ENCODE data around the gene NUPR2. TPM values are rescaled to one million over a fixed set of nuclear protein-coding genes. Genes with fewer than 3 reads are reported as not detected.
"Not testable (repeated sequence)": the region's sequence is repeated elsewhere in the genome, so short reads cannot be mapped to it uniquely, and the experiment has no call there.

NUPR2 gene
- total RNA-seq, 1 experiment from 2014 or later, result not detected

- H3K9ac ChIP-seq (ENCODE audit: extremely low read depth, insufficient read length, low read length), result no peak overlapping the region
- no peak overlapping the region for H4K91ac ChIP-seq (ENCODE audit: insufficient read length, low read depth, low read length)
- H2BK12ac ChIP-seq (ENCODE audit: insufficient read length, low read depth, low read length), result no peak overlapping the region
- Mint-ChIP-seq H3K4me3 (no peak overlapping the region), H3K27me3 (ENCODE audit: low read depth) (no peaks in the 10 kb centered on the region; the same call in none of the 2 replicates), H3K27ac (no peak overlapping the region), H3K9me3 (peaks cover 91 to 94% of the 10 kb centered on the region in 2 experiments), H3K4me1 (no peaks in the 10 kb centered on the region), H3K36me3 (ENCODE audit: insufficient read depth in 1 of 3, low read depth in 3 of 3) (peaks cover 9 to 33% (median 23%) of the 10 kb centered on the region in 3 experiments)
- peaks cover 85% of the 10 kb centered on the region for H3K9me3 ChIP-seq (ENCODE audit: control insufficient read depth, low read depth, low read length)
- WGBS (ENCODE audit: extremely low coverage, insufficient read length, low lambda C conversion rate), result no CpG with 5 or more reads among the region's 1 CpG
- no peaks in the 10 kb centered on the region for H3K4me1 ChIP-seq (ENCODE audit: insufficient read depth, low read length)
- TF ChIP-seq CTCF (conservative IDR thresholded peaks at IDR 0.05), result no peak
- H2AFZ ChIP-seq (ENCODE audit: low read length), result no peak overlapping the region
- no peak overlapping the region for H2AK5ac ChIP-seq (ENCODE audit: insufficient read length, low read length)
- H4K8ac ChIP-seq (replicated peaks; ENCODE audit: insufficient read length, low read depth, low read length), result no peak overlapping the region
- H3K23ac ChIP-seq (ENCODE audit: insufficient read length, low read depth, low read length), result no peak overlapping the region
- no peak overlapping the region for H3K14ac ChIP-seq (ENCODE audit: insufficient read depth, low read length)
- no peaks in the 10 kb centered on the region for H3K79me1 ChIP-seq (ENCODE audit: insufficient read depth, low read depth, low read length, poor library complexity, severe bottlenecking)
- no peaks in the 10 kb centered on the region for H3K23me2 ChIP-seq (ENCODE audit: insufficient read length, low read depth, low read length, poor library complexity, severe bottlenecking)
- H3K18ac ChIP-seq (ENCODE audit: insufficient read length, low read depth, low read length), result no peak overlapping the region
- H2BK15ac ChIP-seq (ENCODE audit: low read depth, low read length), result no peak overlapping the region
- H2BK120ac ChIP-seq (ENCODE audit: low read depth, low read length, poor library complexity, severe bottlenecking), result no peak overlapping the region
- H4K20me1 ChIP-seq (ENCODE audit: control insufficient read depth, insufficient read depth, insufficient read length), result no peaks in the 10 kb centered on the region
- H3K56ac ChIP-seq (ENCODE audit: insufficient read length, low read depth, low read length), result no peak overlapping the region
- no peak overlapping the region for H2BK5ac ChIP-seq (ENCODE audit: insufficient read length, low read length)
- H3K4me2 ChIP-seq (ENCODE audit: insufficient read depth, insufficient read length, low read length), result no peak overlapping the region
- H3K27me3 ChIP-seq (ENCODE audit: insufficient read depth, low read length), result no peaks in the 10 kb centered on the region
- no peak overlapping the region for H2BK20ac ChIP-seq (ENCODE audit: low read depth, low read length, poor library complexity, severe bottlenecking)
- no peak overlapping the region for H3K27ac ChIP-seq (ENCODE audit: insufficient read length, low read depth, low read length)
- no peak for DNase-seq
- H3K79me2 ChIP-seq (ENCODE audit: insufficient read depth, low read length), result no peaks in the 10 kb centered on the region
- no peak overlapping the region for H4K5ac ChIP-seq (ENCODE audit: insufficient read length, low read depth, low read length)
- no peak overlapping the region for H3K4ac ChIP-seq (ENCODE audit: low read depth, low read length)
- no peak overlapping the region for H3T11ph ChIP-seq (ENCODE audit: low read length)
These were observed 41.1 kb upstream of the NUPR2 start for GRCh38 chr7:56157238-56157790.

GRCh38 chr7:56131062-56131461 lies 14.8 kb upstream of the NUPR2 start:
- not testable (repeated sequence) for H3K27ac ChIP-seq (ENCODE audit: insufficient read length, low read depth, low read length); H4K5ac ChIP-seq (ENCODE audit: insufficient read length, low read depth, low read length); H3K4me1 ChIP-seq (ENCODE audit: insufficient read depth, low read length); H2AK5ac ChIP-seq (ENCODE audit: insufficient read length, low read length); DNase-seq; H3K4me1 Mint-ChIP-seq; H3K4me2 ChIP-seq (ENCODE audit: insufficient read depth, insufficient read length, low read length); H4K91ac ChIP-seq (ENCODE audit: insufficient read length, low read depth, low read length); H3K23ac ChIP-seq (ENCODE audit: insufficient read length, low read depth, low read length); H3K56ac ChIP-seq (ENCODE audit: insufficient read length, low read depth, low read length); H3K18ac ChIP-seq (ENCODE audit: insufficient read length, low read depth, low read length); H2BK5ac ChIP-seq (ENCODE audit: insufficient read length, low read length); H2BK20ac ChIP-seq (ENCODE audit: low read depth, low read length, poor library complexity, severe bottlenecking); H4K8ac ChIP-seq (replicated peaks; ENCODE audit: insufficient read length, low read depth, low read length); H2BK12ac ChIP-seq (ENCODE audit: insufficient read length, low read depth, low read length); H3K27me3 Mint-ChIP-seq (ENCODE audit: low read depth); H3K23me2 ChIP-seq (ENCODE audit: insufficient read length, low read depth, low read length, poor library complexity, severe bottlenecking); H3T11ph ChIP-seq (ENCODE audit: low read length); H3K9ac ChIP-seq (ENCODE audit: extremely low read depth, insufficient read length, low read length); H3K79me2 ChIP-seq (ENCODE audit: insufficient read depth, low read length); H3K79me1 ChIP-seq (ENCODE audit: insufficient read depth, low read depth, low read length, poor library complexity, severe bottlenecking); H3K4ac ChIP-seq (ENCODE audit: low read depth, low read length); H3K4me3 Mint-ChIP-seq; H2BK15ac ChIP-seq (ENCODE audit: low read depth, low read length); H3K27me3 ChIP-seq (ENCODE audit: insufficient read depth, low read length); H4K20me1 ChIP-seq (ENCODE audit: control insufficient read depth, insufficient read depth, insufficient read length); H2AFZ ChIP-seq (ENCODE audit: low read length); H3K14ac ChIP-seq (ENCODE audit: insufficient read depth, low read length); H3K27ac Mint-ChIP-seq; H2BK120ac ChIP-seq (ENCODE audit: low read depth, low read length, poor library complexity, severe bottlenecking)
- peaks cover 0 to 12% (median 7%) of the 10 kb centered on the region in 3 experiments; a peak in 6 of 7 replicates for H3K36me3 Mint-ChIP-seq (ENCODE audit: insufficient read depth in 1 of 3, low read depth in 3 of 3)
- H3K9me3 Mint-ChIP-seq, result peaks cover 87 to 96% of the 10 kb centered on the region in 2 experiments
- no CpG with 5 or more reads among the region's 2 CpGs for WGBS (ENCODE audit: extremely low coverage, insufficient read length, low lambda C conversion rate)
- H3K9me3 ChIP-seq (ENCODE audit: control insufficient read depth, low read depth, low read length), result peaks cover 64% of the 10 kb centered on the region
